K562 (cell line): ENCODE measurements around the gene PSMD8. TPM values are rescaled to one million over a fixed set of nuclear protein-coding genes. Genes with fewer than 3 reads are reported as not detected.

Source experiments
- CTBP1 ChIP-seq: fragments of 450-650 bp; IDR thresholded peaks from 2 replicates; pipeline ENCODE4 v1.6.1; 2016; ENCODE audit warnings: borderline replicate concordance
- E2F6 ChIP-seq, 2 experiments: IDR thresholded peaks; 2 replicates each; pipeline ENCODE4 v1.6.1; 2011; ENCODE audit warnings: borderline replicate concordance in 1 of 2, control low read depth in 1 of 2, low read depth in 1 of 2, low read length in 1 of 2, mild to moderate bottlenecking in 1 of 2, mixed read lengths in 1 of 2, moderate library complexity in 1 of 2; ENCODE audit not compliant: insufficient read depth in 1 of 2, insufficient read length in 1 of 2, poor library complexity in 1 of 2, severe bottlenecking in 1 of 2; ENCODE audit errors: extremely low read depth in 1 of 2
- ETV6 ChIP-seq, 3 experiments: fragments of 150-350 bp in 1 of 3; sonication (generic) in 1 of 3; formaldehyde crosslinking in 1 of 3; IDR thresholded peaks; 2 replicates each; pipeline versions ENCODE4 v1.6.1 to v1.8.0; 2014 to 2022; ENCODE audit warnings: borderline replicate concordance in 2 of 3, low read depth in 2 of 3, antibody characterized with exemption in 1 of 3, low read length in 1 of 3, mild to moderate bottlenecking in 1 of 3, missing genetic modification reagents in 1 of 3
- GATA2 ChIP-seq: sonication (generic); formaldehyde crosslinking; IDR thresholded peaks from 2 replicates; pipeline ENCODE4 v1.4.0; 2020; ENCODE audit warnings: mild to moderate bottlenecking, missing genetic modification reagents
- HNRNPK ChIP-seq: fragments of 200-400 bp; formaldehyde crosslinking; IDR thresholded peaks from one replicate; pipeline ENCODE4 v1.6.1; 2018; ENCODE audit warnings: mild to moderate bottlenecking, low read depth, low read length; ENCODE audit not compliant: poor library complexity, severe bottlenecking
- JUNB ChIP-seq: fragments of 450-650 bp; formaldehyde crosslinking; conservative IDR thresholded peaks from 2 replicates; pipeline ENCODE4 v1.4.0; 2020; ENCODE audit warnings: mild to moderate bottlenecking
- OTX1 ChIP-seq: fragments of 450-650 bp; formaldehyde crosslinking; IDR thresholded peaks from 2 replicates; pipeline ENCODE4 v1.4.0; 2022; ENCODE audit warnings: mild to moderate bottlenecking
- PHB ChIP-seq: fragments of 250-450 bp; sonication (Bioruptor Pico); IDR thresholded peaks from 2 replicates; pipeline ENCODE4 v1.5.0; 2021
- SNRNP70 ChIP-seq: fragments of 200-400 bp; formaldehyde crosslinking; optimal IDR thresholded peaks from 2 replicates; pipeline ENCODE3; 2017; ENCODE audit warnings: low read depth, low read length
- SRSF7 ChIP-seq: fragments of 200-400 bp; formaldehyde crosslinking; optimal IDR thresholded peaks from 2 replicates; pipeline ENCODE3; 2017; ENCODE audit warnings: mild to moderate bottlenecking, low read depth, low read length
- TOE1 ChIP-seq, 2 experiments: fragments of 450-650 bp in 1 of 2; sonication (generic) in 1 of 2; formaldehyde crosslinking in 1 of 2; IDR thresholded peaks; 2 replicates each; pipeline versions ENCODE4 v1.7.1 to v1.8.0; 2016 to 2022; ENCODE audit warnings: borderline replicate concordance in 2 of 2, mild to moderate bottlenecking in 2 of 2, antibody characterized with exemption in 1 of 2, inconsistent platforms in 1 of 2, low read depth in 1 of 2, missing genetic modification reagents in 1 of 2, moderate library complexity in 1 of 2
- ZBTB2 ChIP-seq: fragments of 450-650 bp; IDR thresholded peaks from 2 replicates; pipeline ENCODE4 v1.6.1; 2016; ENCODE audit warnings: antibody characterized with exemption
- ZNF121 ChIP-seq: sonication (generic); formaldehyde crosslinking; conservative IDR thresholded peaks from 2 replicates; pipeline ENCODE4 v1.8.0; 2022; ENCODE audit warnings: missing genetic modification reagents
- ZNF134 ChIP-seq: fragments of 250-450 bp; sonication (Bioruptor Pico); conservative IDR thresholded peaks from 2 replicates; pipeline ENCODE4 v1.4.0; 2020
- ZNF311 ChIP-seq: fragments of 250-450 bp; sonication (Bioruptor Pico); IDR thresholded peaks from 2 replicates; pipeline ENCODE4 v1.4.0; 2020; ENCODE audit warnings: mild to moderate bottlenecking, moderate library complexity
- ZNF583 ChIP-seq: fragments of 250-450 bp; sonication (Bioruptor Pico); IDR thresholded peaks from 2 replicates; pipeline ENCODE4 v1.4.0; 2020
- ZNF584 ChIP-seq: fragments of 200-800 bp; sonication (Bioruptor generic); IDR thresholded peaks from 2 replicates; pipeline ENCODE4 v1.6.1; 2016; ENCODE audit warnings: low read depth, mild to moderate bottlenecking, missing genetic modification characterization, missing compliant biosample characterization
- ZNF696 ChIP-seq: fragments of 250-450 bp; sonication (Bioruptor Pico); conservative IDR thresholded peaks from 2 replicates; pipeline ENCODE4 v1.4.0; 2020; ENCODE audit warnings: mild to moderate bottlenecking, moderate library complexity
- ZNF707 ChIP-seq: fragments of 250-450 bp; sonication (Bioruptor Pico); conservative IDR thresholded peaks from 2 replicates; pipeline ENCODE4 v1.8.0; 2022; ENCODE audit warnings: inconsistent platforms, mild to moderate bottlenecking, moderate library complexity
- polyA plus RNA-seq, 8 experiments: library from polyadenylated mRNA; depleted of rRNA in 4 of 8; stranded (reverse) in 5 of 8; unstranded in 3 of 8; fragments of >200 nt; fragmentation: Nextera tagmentation in 2 of 8; fragmentation: Illumina TruSeq in 1 of 8; extraction: Ambion mirVana in 2 of 8; extraction: Trizol in 1 of 8; gene quantifications; 2 replicates each; pipeline versions ENCODE4 v1.2.1 to v1.2.3, GENCODE V29; 2011 to 2014; ENCODE audit warnings: inconsistent platforms in 1 of 8, missing spikeins in 1 of 8
- total RNA-seq, 7 experiments: library from RNA; depleted of rRNA in 6 of 7; stranded (reverse); fragments of >200 nt in 6 of 7; fragmentation: Illumina TruSeq in 2 of 7; extraction: Trizol in 2 of 7; gene quantifications; 2 replicates each; pipeline versions ENCODE4 v1.2.1 to v1.2.3, GENCODE V29; 2011 to 2021; ENCODE audit warnings: low replicate concordance in 1 of 7
- TF ChIP-seq, protein P1 (sequence below): sonication (generic); formaldehyde crosslinking; IDR thresholded peaks from 2 replicates; pipeline ENCODE4 v1.8.0; 2022; ENCODE audit warnings: mild to moderate bottlenecking, missing genetic modification reagents
- TF ChIP-seq, protein P2 (sequence below): fragments of 250-450 bp; sonication (Bioruptor Pico); IDR thresholded peaks from 2 replicates; pipeline ENCODE4 v1.8.0; 2022; ENCODE audit warnings: moderate library complexity, mild to moderate bottlenecking, inconsistent platforms
- TF ChIP-seq, protein P3 (sequence below): fragments of 450-650 bp; IDR thresholded peaks from 2 replicates; pipeline ENCODE4 v1.6.1; 2016; ENCODE audit warnings: missing biosample characterization, missing genetic modification characterization

The PSMD8 gene
- total and polyA plus RNA-seq, 9 of the 15 experiments (the other 6 are each of a cell fraction or from before 2014, with no cell fraction given) = 130 to 583 (median 315) TPM

DNA sequence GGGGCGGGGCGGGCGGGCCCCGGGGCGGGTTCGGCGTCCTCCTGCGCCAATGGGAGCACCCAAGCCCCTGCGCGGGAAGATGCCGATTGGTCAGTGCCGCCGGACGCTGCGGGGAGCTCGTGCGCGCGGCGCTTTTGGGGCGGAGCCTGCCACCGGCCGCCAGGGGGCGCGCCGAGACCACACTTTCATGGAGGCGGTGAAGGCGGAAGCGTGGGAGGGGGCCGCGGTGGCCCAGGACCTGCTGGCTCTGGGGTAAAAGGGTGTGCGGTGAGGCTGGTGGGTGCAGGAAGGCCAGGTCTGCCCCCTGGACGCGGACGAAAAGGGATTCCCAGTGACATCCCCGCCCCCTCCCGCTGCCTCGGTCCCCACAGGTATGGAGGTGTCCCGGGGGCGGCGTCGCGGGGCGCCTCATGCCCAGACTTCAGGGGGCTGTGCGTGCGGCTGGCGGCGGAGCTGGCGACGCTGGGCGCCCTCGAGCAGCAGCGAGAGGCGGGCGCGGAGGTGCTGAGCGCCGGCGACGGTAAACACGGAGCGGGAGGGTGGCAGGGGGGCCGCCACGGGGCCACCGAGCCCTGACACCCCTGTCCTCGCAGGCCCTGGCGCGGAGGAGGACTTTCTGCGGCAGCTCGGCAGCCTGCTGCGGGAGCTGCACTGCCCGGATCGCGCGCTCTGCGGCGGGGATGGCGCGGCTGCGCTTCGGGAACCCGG lies 28.8 kb downstream of the PSMD8 start, which contains the start of gene FAM98C (continued):
- TF ChIP-seq ZNF121 (CRISPR knock-in tag) (no peak), TOE1 (IDR thresholded peaks at IDR 0.05; ENCODE audit: borderline replicate concordance) (peak; percentile 15; the same call in 1 of the 2 replicates), TOE1 (CRISPR knock-in tag; IDR thresholded peaks at IDR 0.05; ENCODE audit: borderline replicate concordance, low read depth) (no peak), ETV6 (IDR thresholded peaks at IDR 0.05; ENCODE audit: borderline replicate concordance in 1 of 2, low read depth in 2 of 2, low read length in 1 of 2) (peak in 1 of 2 experiments; percentile 26; a peak in 2 of 4 replicates), ETV6 (CRISPR knock-in tag; IDR thresholded peaks at IDR 0.05; ENCODE audit: borderline replicate concordance) (no peak), HNRNPK (no peak), GATA2 (CRISPR knock-in tag) (no peak), PHB (CRISPR knock-in tag) (no peak), ZNF311 (CRISPR knock-in tag) (no peak), ZNF584 (CRISPR knock-in tag) (no peak), JUNB (CRISPR knock-in tag) (no peak), CTBP1 (peak; percentile 82), ZNF134 (no peak), SRSF7 (no peak), ZNF707 (CRISPR knock-in tag) (no peak), SNRNP70 (no peak), OTX1 (CRISPR knock-in tag) (no peak), ZBTB2 (no peak), E2F6 (IDR thresholded peaks at IDR 0.05; ENCODE audit: borderline replicate concordance in 1 of 2, extremely low read depth in 1 of 2, insufficient read depth in 1 of 2, insufficient read length in 1 of 2, low read depth in 1 of 2, low read length in 1 of 2, poor library complexity in 1 of 2, severe bottlenecking in 1 of 2) (peak; percentile 86 to 98), ZNF583 (CRISPR knock-in tag) (no peak), ZNF696 (CRISPR knock-in tag) (no peak)
- TF ChIP-seq, protein P1, sequence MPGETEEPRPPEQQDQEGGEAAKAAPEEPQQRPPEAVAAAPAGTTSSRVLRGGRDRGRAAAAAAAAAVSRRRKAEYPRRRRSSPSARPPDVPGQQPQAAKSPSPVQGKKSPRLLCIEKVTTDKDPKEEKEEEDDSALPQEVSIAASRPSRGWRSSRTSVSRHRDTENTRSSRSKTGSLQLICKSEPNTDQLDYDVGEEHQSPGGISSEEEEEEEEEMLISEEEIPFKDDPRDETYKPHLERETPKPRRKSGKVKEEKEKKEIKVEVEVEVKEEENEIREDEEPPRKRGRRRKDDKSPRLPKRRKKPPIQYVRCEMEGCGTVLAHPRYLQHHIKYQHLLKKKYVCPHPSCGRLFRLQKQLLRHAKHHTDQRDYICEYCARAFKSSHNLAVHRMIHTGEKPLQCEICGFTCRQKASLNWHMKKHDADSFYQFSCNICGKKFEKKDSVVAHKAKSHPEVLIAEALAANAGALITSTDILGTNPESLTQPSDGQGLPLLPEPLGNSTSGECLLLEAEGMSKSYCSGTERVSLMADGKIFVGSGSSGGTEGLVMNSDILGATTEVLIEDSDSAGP (CRISPR knock-in tag) = no peak
- TF ChIP-seq, protein P2, sequence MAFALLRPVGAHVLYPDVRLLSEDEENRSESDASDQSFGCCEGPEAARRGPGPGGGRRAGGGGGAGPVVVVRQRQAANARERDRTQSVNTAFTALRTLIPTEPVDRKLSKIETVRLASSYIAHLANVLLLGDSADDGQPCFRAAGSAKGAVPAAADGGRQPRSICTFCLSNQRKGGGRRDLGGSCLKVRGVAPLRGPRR = no peak
- TF ChIP-seq, protein P3, sequence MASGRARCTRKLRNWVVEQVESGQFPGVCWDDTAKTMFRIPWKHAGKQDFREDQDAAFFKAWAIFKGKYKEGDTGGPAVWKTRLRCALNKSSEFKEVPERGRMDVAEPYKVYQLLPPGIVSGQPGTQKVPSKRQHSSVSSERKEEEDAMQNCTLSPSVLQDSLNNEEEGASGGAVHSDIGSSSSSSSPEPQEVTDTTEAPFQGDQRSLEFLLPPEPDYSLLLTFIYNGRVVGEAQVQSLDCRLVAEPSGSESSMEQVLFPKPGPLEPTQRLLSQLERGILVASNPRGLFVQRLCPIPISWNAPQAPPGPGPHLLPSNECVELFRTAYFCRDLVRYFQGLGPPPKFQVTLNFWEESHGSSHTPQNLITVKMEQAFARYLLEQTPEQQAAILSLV = no peak
